ENCODE measurements around the gene C19orf81.

The C19orf81 gene

GRCh38 chr19:50673118-50673517 lies 23.9 kb downstream of the C19orf81 start:
- H4K12ac ChIP-seq (ENCODE audit: low read depth, low read length) = no peak overlapping the region
- no CpG with 5 or more reads among the region's 15 CpGs for WGBS (ENCODE audit: extremely low coverage, insufficient coverage, insufficient read length)
- no peaks in the 10 kb centered on the region for H3K79me2 ChIP-seq (ENCODE audit: control insufficient read depth, insufficient read depth, low read length, poor library complexity)
- H3K18ac ChIP-seq (ENCODE audit: low read length) = no peak overlapping the region
- DNase-seq = no peak
- no peak overlapping the region for H3K23ac ChIP-seq (ENCODE audit: low read length)
- H3K36me3 ChIP-seq (ENCODE audit: control insufficient read depth in 1 of 2, insufficient read depth in 2 of 2, low read length in 2 of 2) = no peaks in the 10 kb centered on the region
- no peak overlapping the region for H3K27ac ChIP-seq (ENCODE audit: low read depth, low read length)
- H3K4ac ChIP-seq (ENCODE audit: low read depth, low read length) = no peak overlapping the region
- H2BK5ac ChIP-seq (ENCODE audit: low read depth, low read length, poor library complexity) = no peak overlapping the region
- no peak overlapping the region for H2AFZ ChIP-seq (ENCODE audit: insufficient read depth, low read length, poor library complexity)
- H3K4me1 ChIP-seq (ENCODE audit: control insufficient read depth in 1 of 2, insufficient read depth in 2 of 2, low read length in 2 of 2) = no peaks in the 10 kb centered on the region
- no peak overlapping the region for H2BK120ac ChIP-seq (ENCODE audit: insufficient read depth, low read length, poor library complexity)
- H3K27me3 ChIP-seq (ENCODE audit: insufficient read depth, low read length) = peaks cover 16% of the 10 kb centered on the region
- no peaks in the 10 kb centered on the region for H3K9me3 ChIP-seq (ENCODE audit: insufficient read depth, low read depth, low read length)
- H3K14ac ChIP-seq (ENCODE audit: low read length) = no peak overlapping the region
- H3K9ac ChIP-seq (ENCODE audit: low read length) = no peak overlapping the region
- no peak overlapping the region for H2AK5ac ChIP-seq (ENCODE audit: low read length)
- H4K8ac ChIP-seq (ENCODE audit: low read depth, low read length) = no peak overlapping the region
- no peak overlapping the region for H2BK12ac ChIP-seq (ENCODE audit: low read length)
- no peak overlapping the region for H3K4me2 ChIP-seq (ENCODE audit: low read length)
- H4K91ac ChIP-seq (ENCODE audit: low read depth, low read length) = no peak overlapping the region
- H3K79me1 ChIP-seq (ENCODE audit: low read length) = no peaks in the 10 kb centered on the region
- H3K4me3 ChIP-seq (ENCODE audit: low read depth, low read length) = no peak overlapping the region

DNA sequence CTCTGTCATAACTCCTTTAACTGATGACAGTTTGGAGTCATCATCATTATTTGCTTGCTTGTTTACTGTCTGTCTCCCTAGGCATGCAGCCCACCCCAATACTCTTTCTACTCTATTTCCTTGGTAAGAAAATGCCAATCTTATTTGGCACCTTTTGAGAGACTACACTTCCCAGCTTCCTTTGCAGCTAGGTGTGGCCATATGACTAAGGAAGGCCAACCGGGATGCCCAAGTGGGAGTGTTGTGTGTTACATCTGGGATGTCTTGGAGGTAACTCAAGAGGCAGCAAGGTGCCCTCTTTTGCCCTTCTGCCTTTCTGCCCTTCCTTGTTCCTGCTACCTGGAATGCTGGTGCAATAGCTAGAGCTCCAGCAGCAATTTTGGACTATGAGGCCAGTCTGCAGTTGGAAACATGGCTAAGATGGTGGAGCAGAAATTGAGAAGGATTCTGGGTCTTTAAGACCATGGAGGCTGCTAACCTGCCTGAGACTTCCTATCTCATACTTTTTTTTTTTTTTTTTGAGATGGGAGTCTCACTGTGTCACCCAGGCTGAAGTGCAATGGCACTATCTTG lies 27.5 kb downstream of the C19orf81 start:
- H3K23ac ChIP-seq (ENCODE audit: low read length) = no peak overlapping the region
- no peak overlapping the region for H4K91ac ChIP-seq (ENCODE audit: low read depth, low read length)
- H3K4me2 ChIP-seq (ENCODE audit: low read length) = no peak overlapping the region
- H2AFZ ChIP-seq (ENCODE audit: insufficient read depth, low read length, poor library complexity) = no peak overlapping the region
- no peak overlapping the region for H4K12ac ChIP-seq (ENCODE audit: low read depth, low read length)
- no peak overlapping the region for H3K14ac ChIP-seq (ENCODE audit: low read length)
- no peaks in the 10 kb centered on the region for H3K4me1 ChIP-seq (ENCODE audit: control insufficient read depth in 1 of 2, insufficient read depth in 2 of 2, low read length in 2 of 2)
- no peak overlapping the region for H3K9ac ChIP-seq (ENCODE audit: low read length)
- no peaks in the 10 kb centered on the region for H3K79me2 ChIP-seq (ENCODE audit: control insufficient read depth, insufficient read depth, low read length, poor library complexity)
- WGBS (ENCODE audit: extremely low coverage, insufficient coverage, insufficient read length) = no CpG with 5 or more reads among the region's 1 CpG
- H2BK12ac ChIP-seq (ENCODE audit: low read length) = no peak overlapping the region
- no peak for DNase-seq
- no peak overlapping the region for H3K4me3 ChIP-seq (ENCODE audit: low read depth, low read length)
- no peak overlapping the region for H4K8ac ChIP-seq (ENCODE audit: low read depth, low read length)
- no peak overlapping the region for H2BK120ac ChIP-seq (ENCODE audit: insufficient read depth, low read length, poor library complexity)
- no peak overlapping the region for H2AK5ac ChIP-seq (ENCODE audit: low read length)
- H3K4ac ChIP-seq (ENCODE audit: low read depth, low read length) = no peak overlapping the region
- peaks cover 2% of the 10 kb centered on the region for H3K27me3 ChIP-seq (ENCODE audit: insufficient read depth, low read length)
- H2BK5ac ChIP-seq (ENCODE audit: low read depth, low read length, poor library complexity) = no peak overlapping the region
- H3K79me1 ChIP-seq (ENCODE audit: low read length) = no peaks in the 10 kb centered on the region
- H3K36me3 ChIP-seq (ENCODE audit: control insufficient read depth in 1 of 2, insufficient read depth in 2 of 2, low read length in 2 of 2) = no peaks in the 10 kb centered on the region
- H3K18ac ChIP-seq (ENCODE audit: low read length) = no peak overlapping the region
- peaks cover 3% of the 10 kb centered on the region for H3K9me3 ChIP-seq (ENCODE audit: insufficient read depth, low read depth, low read length)
- no peak overlapping the region for H3K27ac ChIP-seq (ENCODE audit: low read depth, low read length)

DNA sequence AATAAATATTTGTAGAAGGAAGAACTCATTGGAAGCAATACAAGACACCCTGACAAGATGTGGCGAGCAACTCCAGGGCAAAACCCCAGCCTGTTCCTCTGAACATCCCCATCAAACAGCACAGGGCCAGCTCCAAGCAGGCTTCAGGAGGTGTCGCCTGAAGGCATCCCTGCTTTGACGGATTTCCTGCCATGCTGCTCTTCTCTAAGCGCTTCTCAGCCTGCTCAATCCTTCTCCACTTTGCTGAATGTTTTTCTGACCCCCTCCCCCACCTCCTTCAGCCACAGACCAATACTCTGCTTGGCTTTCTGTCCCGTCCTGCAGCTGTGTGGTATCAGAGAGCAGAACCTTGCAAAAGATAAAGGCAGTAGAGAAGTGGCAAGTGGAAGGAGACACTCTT lies 28.4 kb downstream of the C19orf81 start:
- no peak overlapping the region for H3K23ac ChIP-seq (ENCODE audit: low read length)
- H3K14ac ChIP-seq (ENCODE audit: low read length) = no peak overlapping the region
- no peak overlapping the region for H3K27ac ChIP-seq (ENCODE audit: low read depth, low read length)
- no CpG with 5 or more reads among the region's 5 CpGs for WGBS (ENCODE audit: extremely low coverage, insufficient coverage, insufficient read length)
- H3K79me2 ChIP-seq (ENCODE audit: control insufficient read depth, insufficient read depth, low read length, poor library complexity) = no peaks in the 10 kb centered on the region
- no peak for DNase-seq
- no peak overlapping the region for H2BK120ac ChIP-seq (ENCODE audit: insufficient read depth, low read length, poor library complexity)
- no peak overlapping the region for H3K4me2 ChIP-seq (ENCODE audit: low read length)
- H3K79me1 ChIP-seq (ENCODE audit: low read length) = no peaks in the 10 kb centered on the region
- no peak overlapping the region for H3K4me3 ChIP-seq (ENCODE audit: low read depth, low read length)
- H3K4ac ChIP-seq (ENCODE audit: low read depth, low read length) = no peak overlapping the region
- no peak overlapping the region for H2BK12ac ChIP-seq (ENCODE audit: low read length)
- no peaks in the 10 kb centered on the region for H3K4me1 ChIP-seq (ENCODE audit: control insufficient read depth in 1 of 2, insufficient read depth in 2 of 2, low read length in 2 of 2)
- no peak overlapping the region for H2BK5ac ChIP-seq (ENCODE audit: low read depth, low read length, poor library complexity)
- H3K18ac ChIP-seq (ENCODE audit: low read length) = no peak overlapping the region
- no peak overlapping the region for H4K91ac ChIP-seq (ENCODE audit: low read depth, low read length)
- H4K12ac ChIP-seq (ENCODE audit: low read depth, low read length) = no peak overlapping the region
- H2AFZ ChIP-seq (ENCODE audit: insufficient read depth, low read length, poor library complexity) = no peak overlapping the region
- peaks cover 3% of the 10 kb centered on the region for H3K9me3 ChIP-seq (ENCODE audit: insufficient read depth, low read depth, low read length)
- no peak overlapping the region for H3K9ac ChIP-seq (ENCODE audit: low read length)
- H3K27me3 ChIP-seq (ENCODE audit: insufficient read depth, low read length) = peaks cover 2% of the 10 kb centered on the region
- H2AK5ac ChIP-seq (ENCODE audit: low read length) = no peak overlapping the region
- no peaks in the 10 kb centered on the region for H3K36me3 ChIP-seq (ENCODE audit: control insufficient read depth in 1 of 2, insufficient read depth in 2 of 2, low read length in 2 of 2)
- no peak overlapping the region for H4K8ac ChIP-seq (ENCODE audit: low read depth, low read length)

DNA sequence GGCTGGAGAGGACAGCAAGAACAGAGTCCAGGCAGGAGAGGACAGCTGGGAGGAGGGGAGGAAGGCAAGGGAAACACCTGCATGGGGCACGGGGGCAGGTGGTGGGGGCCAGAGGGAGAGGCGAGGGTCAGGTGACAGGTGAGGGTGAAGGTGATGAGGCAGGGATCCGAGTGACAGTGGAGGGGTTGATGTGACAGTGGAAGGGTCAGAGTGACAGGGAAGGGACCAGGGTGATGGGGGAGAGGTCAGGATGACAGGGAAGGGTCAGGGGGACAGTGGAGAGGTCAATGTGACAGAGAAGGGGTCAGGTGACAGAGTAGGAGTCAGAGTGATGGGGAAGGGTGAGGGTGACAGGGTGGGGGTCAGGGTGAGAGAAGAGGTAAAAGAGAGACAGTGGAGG lies 29.1 kb downstream of the C19orf81 start:
- H3K9me3 ChIP-seq (ENCODE audit: insufficient read depth, low read depth, low read length) = peaks cover 3% of the 10 kb centered on the region
- no peaks in the 10 kb centered on the region for H3K79me1 ChIP-seq (ENCODE audit: low read length)
- H4K12ac ChIP-seq (ENCODE audit: low read depth, low read length) = no peak overlapping the region
- H2AK5ac ChIP-seq (ENCODE audit: low read length) = no peak overlapping the region
- H3K36me3 ChIP-seq (ENCODE audit: control insufficient read depth in 1 of 2, insufficient read depth in 2 of 2, low read length in 2 of 2) = no peaks in the 10 kb centered on the region
- no peaks in the 10 kb centered on the region for H3K79me2 ChIP-seq (ENCODE audit: control insufficient read depth, insufficient read depth, low read length, poor library complexity)
- DNase-seq = no peak
- peaks cover 2% of the 10 kb centered on the region for H3K27me3 ChIP-seq (ENCODE audit: insufficient read depth, low read length)
- no peak overlapping the region for H3K23ac ChIP-seq (ENCODE audit: low read length)
- H2BK120ac ChIP-seq (ENCODE audit: insufficient read depth, low read length, poor library complexity) = no peak overlapping the region
- no peak overlapping the region for H3K27ac ChIP-seq (ENCODE audit: low read depth, low read length)
- H3K4me1 ChIP-seq (ENCODE audit: control insufficient read depth in 1 of 2, insufficient read depth in 2 of 2, low read length in 2 of 2) = no peaks in the 10 kb centered on the region
- H3K4ac ChIP-seq (ENCODE audit: low read depth, low read length) = no peak overlapping the region
- H3K9ac ChIP-seq (ENCODE audit: low read length) = no peak overlapping the region
- no peak overlapping the region for H4K91ac ChIP-seq (ENCODE audit: low read depth, low read length)
- no peak overlapping the region for H3K14ac ChIP-seq (ENCODE audit: low read length)
- H3K18ac ChIP-seq (ENCODE audit: low read length) = no peak overlapping the region
- H4K8ac ChIP-seq (ENCODE audit: low read depth, low read length) = no peak overlapping the region
- H3K4me2 ChIP-seq (ENCODE audit: low read length) = no peak overlapping the region
- H2AFZ ChIP-seq (ENCODE audit: insufficient read depth, low read length, poor library complexity) = no peak overlapping the region
- WGBS (ENCODE audit: extremely low coverage, insufficient coverage, insufficient read length) = no CpG with 5 or more reads among the region's 3 CpGs
- no peak overlapping the region for H3K4me3 ChIP-seq (ENCODE audit: low read depth, low read length)
- no peak overlapping the region for H2BK5ac ChIP-seq (ENCODE audit: low read depth, low read length, poor library complexity)
- H2BK12ac ChIP-seq (ENCODE audit: low read length) = no peak overlapping the region
